AG20443 (cell line): ENCODE measurements around the gene CNNM2.
"Not testable (repeated sequence)": the region's sequence is repeated elsewhere in the genome, so short reads cannot be mapped to it uniquely, and the experiment has no call there.

Source experiments
- DNase-seq: peaks from one replicate; pipeline ENCODE4 v3.0.0; 2012; ENCODE audit warnings: low spot score, mixed read lengths

Gene CNNM2

DNA sequence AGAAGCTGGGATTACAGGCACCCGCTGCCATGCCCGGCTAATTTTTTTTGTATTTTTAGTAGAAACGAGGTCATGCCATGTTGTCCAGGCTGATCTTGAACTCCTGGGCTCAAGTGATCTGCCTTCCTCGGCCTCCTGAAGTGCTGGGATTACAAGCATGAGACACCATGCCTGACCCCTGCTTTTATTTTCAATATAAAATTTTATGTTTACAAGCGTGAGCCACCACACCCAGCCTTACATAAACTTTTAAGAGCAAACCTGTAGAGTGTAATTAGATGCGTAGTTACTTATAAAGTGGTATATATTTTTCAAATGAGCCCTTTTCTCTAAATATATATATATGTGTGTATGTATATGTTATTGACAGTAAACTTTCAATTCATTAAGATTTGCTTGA lies 8.7 kb downstream of the CNNM2 start:
- no peak for DNase-seq

DNA sequence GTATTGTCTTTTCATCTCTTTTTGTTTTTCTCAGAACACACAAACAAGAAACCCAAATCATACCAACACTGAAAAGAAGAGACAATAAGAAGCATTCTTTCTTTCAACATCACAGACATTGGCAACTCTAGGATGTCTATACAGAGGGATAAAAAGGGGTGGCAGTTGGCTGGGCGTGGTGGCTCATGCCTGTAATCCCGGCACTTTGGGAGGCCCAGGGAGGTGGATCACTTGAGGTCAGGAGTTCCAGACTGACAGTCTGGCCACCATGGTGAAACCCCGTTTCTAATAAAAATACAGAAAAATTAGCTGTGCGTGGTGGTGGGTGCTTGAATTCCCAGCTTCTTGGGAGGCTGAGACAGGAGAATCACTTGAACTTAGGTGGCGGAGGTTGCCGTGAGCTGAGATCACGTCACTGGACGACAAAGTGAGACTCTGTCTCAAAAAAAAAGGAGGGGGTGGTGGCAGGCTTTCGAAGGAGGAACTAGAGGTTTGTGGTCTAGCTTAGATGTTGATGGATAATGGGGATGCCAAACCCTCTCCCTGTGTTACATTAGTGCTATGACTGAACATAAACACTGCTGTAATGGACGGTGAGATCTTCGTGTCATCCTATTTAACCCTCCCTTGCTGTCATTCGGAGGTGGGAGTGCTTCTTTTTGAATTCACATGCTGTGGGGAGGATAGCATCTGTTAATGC lies 9.4 kb downstream of the CNNM2 start:
- no peak for DNase-seq

DNA sequence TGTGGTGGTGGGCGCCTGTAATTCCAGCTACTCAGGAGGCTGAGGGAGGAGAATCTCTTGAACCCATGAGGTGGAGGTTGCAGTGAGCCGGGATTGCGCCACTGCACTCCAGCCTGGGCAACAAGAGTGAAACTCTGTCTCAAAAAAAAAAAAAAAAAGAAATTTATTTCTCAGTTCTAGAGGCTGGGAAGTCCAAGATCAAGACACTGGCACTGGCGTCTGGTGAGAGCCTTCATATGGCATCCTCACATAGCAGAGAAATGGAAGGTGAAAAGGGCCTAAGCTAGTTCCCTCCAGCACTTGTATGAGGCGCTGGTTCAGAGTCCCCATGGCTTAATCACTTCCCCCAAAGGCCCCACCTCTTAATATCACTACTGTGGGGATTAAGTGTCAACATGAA lies 10.3 kb downstream of the CNNM2 start:
- not testable (repeated sequence) for DNase-seq

DNA sequence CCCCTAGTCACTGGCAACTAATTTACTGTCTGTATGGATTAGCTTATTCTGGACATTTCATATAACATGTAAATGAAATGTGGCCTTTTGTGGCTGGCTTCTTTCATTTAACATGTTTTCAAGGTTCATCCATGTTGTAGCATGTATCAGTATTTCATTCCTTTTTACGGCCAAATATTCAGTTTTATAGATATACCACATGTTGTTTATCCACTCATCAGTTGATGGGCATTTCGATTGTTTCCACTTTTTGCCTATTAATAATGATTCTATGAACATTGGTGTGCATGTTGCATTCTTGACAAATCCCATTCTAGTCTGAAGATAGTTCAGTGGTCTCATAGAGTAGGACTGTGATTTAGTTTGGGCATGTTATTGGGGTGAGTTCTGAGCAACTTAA lies 12.6 kb downstream of the CNNM2 start:
- DNase-seq, result no peak

DNA sequence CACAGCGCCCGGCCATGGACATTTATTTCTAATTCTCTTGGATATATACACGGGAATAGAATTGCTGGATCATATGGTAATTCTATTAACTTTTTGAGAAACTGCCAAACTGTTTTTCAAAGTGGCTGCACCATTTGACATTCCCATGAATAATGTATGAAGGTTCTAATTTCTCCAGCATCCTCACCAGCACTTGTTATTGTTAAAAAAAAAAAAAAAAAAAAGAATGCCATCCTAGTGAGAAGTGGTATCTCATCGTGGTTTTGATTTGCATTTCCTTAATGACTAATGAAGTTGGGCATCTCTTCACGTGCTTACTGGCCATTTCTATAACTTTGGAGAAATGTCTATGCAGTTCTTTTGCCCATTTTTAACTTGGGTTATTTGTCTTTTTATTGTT lies 13.5 kb downstream of the CNNM2 start:
- DNase-seq, result no peak

DNA sequence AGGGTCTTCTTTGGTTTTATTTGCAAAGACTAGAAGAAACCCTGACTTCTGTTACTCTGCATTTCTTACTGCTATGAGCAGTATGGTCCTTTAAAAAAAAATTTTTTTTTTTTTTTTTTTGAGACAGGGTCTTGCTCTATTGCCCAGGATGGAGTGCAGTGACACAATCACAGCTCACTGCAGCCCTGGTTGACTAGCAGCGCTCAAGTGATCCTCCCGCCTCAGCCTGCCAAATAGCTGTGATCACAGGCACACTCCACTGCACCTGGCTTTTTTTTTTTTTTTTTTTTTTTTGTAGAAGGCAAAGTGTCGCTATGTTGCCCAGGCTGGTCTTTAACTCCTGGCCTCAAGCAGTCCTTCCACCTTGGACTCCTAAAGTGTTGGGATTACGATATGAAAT lies 17.4 kb downstream of the CNNM2 start:
- DNase-seq, result no peak

DNA sequence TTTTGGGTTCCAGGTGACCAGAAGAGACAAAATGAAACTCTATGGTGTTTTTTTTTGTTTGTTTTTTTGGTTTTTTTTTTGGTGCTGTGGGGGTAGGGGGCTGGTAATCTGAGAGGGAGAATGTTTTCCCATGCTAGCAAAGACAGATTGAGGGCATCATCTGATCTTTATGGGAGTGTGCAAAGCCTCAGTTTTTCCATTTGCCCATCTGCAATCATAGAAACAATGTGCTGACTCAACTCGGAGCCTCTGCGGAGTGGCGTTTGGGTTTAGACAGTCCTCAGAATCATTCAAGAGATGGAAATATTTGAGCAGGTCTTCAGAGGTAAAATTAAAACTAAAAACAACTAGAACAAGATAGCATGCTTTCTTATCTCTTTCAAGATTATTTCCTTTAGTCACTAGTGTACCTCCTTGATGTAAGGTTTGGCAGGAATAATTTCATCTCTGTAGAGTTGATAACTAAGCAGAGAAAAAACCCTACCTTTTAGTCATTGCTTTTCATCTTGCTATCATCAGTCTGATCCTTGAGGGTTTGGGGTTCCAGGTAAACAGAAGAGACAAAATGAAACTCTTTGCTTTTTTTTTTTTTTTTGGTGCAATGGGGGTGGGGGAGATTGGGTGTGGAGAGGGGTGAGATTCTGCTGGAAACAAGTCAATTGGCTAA lies 18.0 kb downstream of the CNNM2 start:
- DNase-seq, result no peak

DNA sequence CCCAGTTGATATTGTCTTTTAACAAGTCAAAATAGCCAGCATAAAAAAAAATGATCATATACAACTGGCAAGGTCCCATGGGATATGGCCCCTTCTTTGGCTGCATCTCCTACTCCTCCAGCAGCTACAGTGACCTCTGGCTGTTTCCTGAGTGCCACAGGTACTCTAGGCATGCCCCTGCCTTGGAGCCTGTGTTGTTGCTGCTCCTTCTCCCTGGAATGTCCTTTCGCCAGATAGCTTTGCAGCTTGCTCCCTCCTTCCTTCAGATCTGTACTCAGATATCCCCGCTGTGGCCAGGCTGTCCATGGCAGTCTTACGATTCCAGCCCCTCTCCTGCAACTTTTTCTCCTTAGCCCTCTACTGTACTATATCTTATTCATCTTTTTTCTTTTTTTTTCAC lies 23.3 kb downstream of the CNNM2 start:
- no peak for DNase-seq

DNA sequence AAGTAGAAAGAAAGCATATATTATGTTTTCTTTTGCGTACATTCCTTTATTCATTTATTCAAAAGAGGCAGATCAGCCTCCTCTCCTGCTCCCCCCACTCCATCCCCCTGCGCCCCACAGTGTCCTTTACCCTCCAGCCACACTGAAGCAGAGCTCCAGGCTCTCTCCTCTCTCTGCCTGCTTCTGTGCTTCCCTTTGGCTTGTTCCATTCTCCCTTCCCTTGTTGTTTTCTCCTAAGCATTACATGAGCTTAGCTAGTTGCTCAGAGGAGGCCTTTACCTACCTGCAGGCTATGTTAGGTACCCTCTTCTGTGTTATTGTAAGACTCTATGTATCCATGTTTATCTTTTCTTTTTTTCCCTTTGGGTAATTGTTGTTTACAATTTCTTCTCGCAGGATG lies 27.4 kb downstream of the CNNM2 start:
- DNase-seq, result no peak

DNA sequence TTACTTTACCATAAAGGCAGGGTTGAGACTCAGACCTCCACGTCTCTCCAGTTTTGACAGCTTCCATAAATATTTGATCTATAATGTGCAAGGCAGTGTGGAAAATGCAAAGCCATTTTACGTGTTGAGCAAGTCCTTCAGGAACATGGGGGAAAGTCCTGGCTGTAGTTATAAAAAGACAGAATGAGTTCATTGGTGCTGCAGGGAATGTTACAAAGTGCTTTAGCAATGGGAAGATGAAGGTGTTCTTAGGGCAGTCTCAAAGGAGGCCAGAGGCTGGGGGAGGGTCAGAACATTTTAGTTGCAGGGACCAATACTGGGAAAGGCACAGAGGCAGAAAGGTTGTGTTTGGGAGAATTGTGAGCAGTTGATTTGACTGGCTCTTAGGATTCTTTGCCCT lies 27.9 kb downstream of the CNNM2 start:
- DNase-seq, result no peak

DNA sequence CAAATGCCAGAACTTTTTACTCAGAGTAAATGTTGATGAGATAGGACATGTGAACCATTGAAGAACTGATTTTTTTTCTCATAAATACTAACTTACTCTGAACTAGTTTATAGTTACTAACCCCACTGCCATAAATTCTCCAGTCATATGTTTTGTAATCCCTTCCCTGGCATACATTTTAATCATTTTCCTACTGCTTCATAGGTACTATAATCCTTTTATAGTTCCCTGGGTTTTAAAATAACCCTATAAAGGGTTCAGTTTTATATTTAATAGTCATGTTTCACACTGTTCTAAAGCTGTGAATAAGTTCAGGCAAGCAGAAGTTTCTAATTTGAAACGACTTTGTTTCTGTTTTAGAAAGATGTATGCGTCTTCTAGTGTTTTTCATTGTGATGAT lies 28.9 kb downstream of the CNNM2 start:
- no peak for DNase-seq

DNA sequence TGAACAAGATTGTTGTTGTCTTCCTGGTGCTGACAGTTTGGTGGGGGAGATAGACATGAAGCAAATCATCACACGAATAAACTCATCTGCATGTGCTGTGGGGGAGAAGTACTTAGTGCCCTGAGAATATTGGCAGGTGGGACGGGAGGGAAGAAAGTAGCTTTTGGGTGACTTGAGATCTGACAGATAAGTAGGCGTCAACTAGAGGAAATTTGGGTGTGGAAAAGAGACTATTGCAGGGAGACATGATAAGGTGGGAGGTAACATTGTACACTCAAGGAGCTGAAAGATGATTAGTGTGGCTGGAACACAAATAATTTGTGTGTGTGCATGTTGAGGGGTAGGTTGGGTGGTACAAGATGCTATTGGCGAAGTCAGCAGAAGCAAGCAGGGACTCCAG lies 30.1 kb downstream of the CNNM2 start:
- DNase-seq, result no peak

DNA sequence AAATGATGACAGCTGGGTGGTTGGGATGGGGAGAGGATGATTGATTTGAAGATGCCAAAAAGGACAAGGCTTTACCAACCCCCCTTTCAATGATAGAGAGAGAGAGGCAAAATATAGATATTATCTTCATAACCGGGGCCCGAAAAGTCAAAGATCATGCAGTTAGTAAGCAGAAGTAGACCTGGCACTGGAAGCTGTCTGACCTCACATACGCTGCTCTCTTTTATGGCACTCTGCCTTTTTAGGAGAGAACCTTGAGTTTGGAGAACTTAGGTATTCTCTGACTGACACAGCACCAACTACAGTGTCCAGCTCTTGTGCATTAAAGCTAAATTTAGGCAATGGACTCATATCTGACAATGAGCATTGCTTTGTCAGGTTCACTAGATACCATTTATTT lies 30.7 kb downstream of the CNNM2 start:
- DNase-seq, result no peak

DNA sequence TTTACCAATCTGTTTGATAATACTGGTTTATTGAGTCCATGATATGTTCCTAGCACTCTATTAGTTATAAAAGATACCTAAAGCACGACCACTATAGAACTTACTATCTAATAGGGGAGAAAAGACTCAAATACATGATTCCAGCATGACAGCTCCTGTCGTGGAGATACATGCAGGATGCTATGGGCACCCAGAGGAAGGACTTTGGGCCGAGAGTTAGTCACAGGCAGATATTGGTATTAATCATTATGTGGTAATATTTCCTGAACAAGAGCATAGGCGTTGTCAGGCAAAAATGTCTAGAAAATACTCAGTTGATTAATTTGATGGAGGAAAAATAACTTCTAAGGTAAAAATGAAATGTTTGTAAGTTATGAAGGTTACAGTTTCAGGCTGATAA lies 31.8 kb downstream of the CNNM2 start:
- DNase-seq, result no peak

DNA sequence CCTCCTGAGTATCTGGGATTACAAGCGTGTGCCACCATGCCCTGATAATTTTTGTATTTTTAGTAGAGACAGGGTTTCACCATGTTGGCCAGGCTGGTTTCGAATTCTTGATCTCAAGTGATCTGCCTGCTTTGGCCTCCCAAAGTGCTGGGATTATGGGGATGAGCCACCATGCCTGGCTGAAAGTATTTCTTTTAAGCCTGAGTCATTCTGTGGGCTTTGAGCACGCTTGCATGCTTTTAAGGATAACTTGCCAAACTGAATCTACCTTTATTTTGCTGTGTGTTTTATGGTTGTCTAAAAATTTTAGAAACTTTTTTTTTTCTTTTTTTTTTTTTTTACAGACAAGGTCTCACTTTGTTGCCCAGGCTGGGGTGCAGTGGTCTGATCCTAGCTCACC lies 33.2 kb downstream of the CNNM2 start:
- DNase-seq, result no peak

DNA sequence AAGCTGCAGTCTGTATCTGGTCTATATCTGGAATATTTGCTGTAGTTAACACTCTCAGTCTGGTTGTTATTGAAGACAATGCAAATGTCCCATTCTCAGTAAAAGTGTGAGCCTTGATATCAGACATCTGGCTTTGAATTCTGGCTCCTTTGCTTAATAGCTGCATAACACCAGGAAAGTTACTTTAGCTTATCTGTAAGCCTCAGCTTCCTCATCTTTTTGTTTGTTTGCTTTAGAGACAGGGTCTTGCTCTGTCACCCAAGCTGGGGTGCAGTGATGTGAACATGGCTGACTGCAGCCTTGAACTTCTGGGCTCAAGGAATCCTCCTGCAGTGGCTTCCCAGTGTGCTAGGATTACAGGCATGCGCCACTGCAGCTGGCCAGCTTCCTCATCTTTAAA lies 41.3 kb downstream of the CNNM2 start:
- no peak for DNase-seq

DNA sequence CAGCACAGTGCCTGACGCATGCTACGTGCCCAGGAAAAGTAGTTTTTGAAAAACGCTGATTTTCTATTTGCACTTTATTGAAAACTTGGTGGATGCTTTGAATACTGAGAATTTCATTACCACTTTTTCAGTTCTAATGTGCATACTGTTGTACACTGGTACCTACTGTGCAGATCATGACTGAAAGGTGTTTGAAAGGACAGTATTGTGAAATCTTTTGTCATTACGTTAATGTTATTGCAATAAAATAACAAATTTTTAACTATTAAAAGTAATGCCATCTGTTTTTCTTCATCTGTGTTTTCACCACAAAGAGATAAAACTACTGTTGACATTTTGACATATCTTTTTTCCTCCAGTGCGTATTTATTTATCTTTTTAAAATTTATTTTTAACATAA lies 42.1 kb downstream of the CNNM2 start:
- DNase-seq, result no peak

DNA sequence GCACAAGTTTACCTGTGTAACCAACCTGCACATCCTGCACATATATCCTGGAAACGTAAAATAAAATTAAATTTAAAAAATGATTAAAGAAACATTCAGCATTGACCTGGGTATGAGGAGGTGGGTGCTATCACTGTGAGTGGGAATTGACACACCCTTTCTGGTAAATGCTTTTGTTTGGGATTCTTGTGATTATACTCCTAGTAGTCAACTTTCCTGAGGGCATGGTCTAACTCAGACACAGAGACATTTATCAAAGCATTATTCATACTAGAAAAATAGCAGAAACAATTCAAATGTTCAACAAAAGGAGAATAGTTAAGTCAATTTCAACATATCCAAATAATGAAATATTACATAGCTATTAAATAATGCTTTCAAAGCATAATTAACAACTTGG lies 44.2 kb downstream of the CNNM2 start:
- no peak for DNase-seq

DNA sequence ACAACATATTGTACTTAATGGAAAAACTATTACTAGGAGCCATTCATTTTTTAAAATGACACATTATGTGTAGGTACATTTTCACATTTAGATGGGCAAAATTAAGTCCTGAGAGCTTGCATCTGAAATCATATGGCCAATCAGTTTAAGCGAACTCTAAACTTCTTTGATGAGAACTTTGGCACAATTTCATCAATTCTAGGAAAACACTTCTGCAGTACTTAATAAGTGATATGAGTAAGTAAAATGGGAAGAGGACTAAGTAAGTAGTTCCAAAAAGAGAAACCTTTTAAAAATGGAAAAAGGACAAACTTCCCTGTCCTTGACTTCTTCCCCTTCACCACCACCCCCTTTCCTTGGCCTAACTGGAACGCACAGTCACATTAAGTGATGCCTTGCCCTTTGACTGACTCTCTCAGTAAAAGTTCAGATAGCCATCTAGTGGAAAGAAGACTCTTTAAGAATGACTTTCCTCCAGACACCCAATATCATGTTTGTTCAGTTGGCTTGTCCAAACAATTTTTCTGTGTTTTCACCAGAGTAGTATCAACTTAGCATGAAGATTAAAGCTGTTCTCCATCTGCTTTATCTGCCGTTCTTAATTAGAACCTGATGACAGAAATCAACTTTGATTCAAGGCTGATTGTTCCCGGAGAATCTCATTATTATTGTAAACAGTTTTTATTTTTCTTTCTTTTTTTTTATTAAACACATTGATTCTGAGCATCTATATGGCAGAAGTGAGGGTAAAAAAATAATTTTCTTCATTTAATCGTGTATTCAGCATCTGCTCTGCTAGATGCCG lies 45.1 kb downstream of the CNNM2 start:
- no peak for DNase-seq

DNA sequence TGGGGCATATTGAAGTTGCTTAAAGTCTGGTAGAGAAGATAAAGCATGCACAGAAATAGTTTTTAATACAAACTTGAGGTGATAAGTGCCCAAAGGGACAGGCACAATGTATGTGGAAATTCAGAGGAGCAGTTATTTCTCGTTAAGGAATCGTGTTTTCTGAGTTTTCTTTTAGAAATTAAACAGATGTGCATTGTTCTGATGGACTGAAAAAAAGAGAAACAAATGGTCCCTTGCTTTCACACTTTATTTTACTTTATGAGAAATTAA lies 45.6 kb downstream of the CNNM2 start:
- DNase-seq, result no peak

DNA sequence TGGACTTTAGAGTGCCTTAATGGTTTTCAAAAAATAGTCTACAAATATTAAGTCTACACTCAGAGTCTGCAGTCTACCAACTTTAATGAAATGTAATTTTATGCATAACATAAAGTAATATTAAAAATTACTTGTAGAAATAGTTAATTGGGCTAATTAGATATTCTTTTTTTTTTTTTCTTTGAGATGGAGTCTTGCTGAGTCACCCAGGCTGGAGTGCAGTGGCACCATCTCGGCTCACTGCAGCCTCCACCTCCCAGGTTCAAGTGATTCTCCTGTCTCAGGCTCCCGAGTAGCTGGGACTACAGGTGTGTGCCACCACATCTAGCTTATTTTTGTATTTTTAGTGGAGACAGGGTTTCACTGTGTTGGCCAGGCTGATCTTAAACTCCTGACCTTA lies 46.0 kb downstream of the CNNM2 start:
- not testable (repeated sequence) for DNase-seq

DNA sequence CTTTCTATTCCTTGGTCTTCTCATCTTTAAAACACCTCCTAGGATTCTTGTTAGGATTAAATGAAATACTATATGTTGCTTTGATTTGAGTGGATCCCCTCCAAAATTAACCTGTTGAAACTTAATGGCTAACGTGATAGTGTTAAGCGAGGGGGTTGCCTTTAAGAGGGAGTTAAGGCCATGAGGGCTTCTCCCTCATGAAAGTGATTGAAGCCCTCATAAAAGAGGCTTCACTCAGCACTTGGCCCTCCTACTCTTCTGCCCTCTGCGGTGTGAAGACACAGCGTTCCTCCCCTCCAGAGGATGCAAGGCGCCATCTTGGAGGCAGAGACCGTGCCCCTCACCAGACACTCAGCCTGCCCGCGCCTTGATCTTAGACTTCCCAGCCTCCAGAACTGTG lies 46.6 kb downstream of the CNNM2 start:
- DNase-seq, result no peak

DNA sequence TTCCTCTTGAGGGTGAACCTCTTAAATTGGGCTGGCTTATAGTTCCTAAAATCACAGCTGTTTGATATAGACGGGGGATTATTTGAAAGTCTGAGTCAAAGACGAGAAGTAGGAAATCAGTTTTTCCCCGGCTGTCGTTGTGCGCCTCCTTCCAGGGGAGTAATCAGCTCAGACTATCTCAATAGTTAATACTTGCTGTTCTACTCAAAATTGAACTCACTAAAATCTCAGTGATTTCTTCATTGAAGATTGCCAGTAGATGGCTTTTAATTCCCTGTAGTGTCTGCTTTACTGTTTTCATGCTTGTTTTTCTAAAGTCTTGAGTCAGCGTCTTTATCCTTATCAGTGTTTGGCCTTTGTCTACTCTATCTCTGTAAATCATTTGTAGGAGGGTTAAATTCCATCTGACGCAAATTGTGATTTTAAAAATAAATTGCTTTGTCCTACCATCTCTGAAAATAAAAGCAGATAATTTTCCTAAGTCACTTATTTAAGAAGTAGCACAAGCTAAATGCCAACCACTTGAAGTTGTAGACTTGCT lies 47.3 kb downstream of the CNNM2 start:
- DNase-seq, result no peak
